ENCODE measurements around the gene CACTIN.

CACTIN gene

DNA sequence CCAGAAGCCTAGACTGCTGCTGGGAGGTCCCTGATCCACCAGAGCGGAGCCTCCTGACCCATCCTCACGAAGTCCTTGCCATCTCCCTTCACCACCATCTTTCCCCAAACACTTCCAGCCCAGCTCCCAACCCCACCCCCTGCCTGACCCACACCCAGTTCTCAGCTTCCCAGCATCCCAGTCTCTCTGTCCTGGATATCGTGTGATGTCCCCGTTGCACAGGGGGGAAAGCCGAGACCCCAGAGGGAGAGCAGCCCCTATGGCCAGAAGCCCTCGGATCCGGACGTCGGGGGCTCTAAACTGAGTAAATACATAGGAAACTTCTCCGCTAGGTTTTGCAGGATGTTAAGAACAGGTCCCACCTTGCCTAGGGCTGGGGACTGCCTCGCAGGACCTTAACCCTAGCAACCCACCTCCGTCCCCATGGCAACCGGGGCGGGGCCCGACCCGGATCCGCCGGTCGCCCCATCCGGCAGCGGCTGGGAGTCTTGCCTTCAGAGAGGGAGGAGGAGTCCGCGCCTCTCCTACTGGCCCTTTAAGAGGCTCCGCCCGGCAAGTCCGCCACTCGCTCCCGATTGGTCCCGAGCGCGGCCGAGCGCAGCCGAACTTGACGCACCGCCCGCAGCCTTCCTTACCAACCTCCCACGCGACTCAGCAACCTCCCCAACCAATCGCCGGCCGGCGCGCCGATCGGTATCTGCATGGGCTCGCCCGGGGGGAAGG, 54.3 kb downstream of the CACTIN start:
- TF ChIP-seq SIN3A (IDR thresholded peaks at IDR 0.05; ENCODE audit: borderline replicate concordance, insufficient read depth, low read length) (no peak), FOXP2 (optimal IDR thresholded peaks at IDR 0.05; ENCODE audit: borderline replicate concordance, extremely low read depth, extremely low read length, insufficient read depth) (peak; percentile 95)

DNA sequence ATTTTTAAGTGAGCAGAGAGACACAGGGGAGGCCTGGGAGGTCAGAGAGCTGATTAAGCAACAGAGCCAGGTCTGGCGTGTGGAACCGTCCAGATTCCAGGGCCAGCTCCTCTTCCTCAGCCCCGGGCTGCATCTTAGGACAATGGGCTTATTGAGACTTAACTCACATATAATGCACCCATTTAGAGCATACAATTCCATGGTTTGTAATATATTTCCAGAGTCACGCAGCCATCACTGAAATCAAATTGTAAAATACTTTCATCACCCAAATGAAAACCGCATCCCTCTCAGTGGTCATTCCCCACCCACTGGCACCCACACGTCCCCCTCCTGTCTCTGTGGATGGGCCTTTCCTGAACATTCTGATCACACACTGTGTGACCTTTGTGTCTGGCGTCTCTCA, 56.0 kb downstream of the CACTIN start:
- TF ChIP-seq POLR2AphosphoS5 (IDR thresholded peaks at IDR 0.05; ENCODE audit: low read depth, low read length): no peak

DNA sequence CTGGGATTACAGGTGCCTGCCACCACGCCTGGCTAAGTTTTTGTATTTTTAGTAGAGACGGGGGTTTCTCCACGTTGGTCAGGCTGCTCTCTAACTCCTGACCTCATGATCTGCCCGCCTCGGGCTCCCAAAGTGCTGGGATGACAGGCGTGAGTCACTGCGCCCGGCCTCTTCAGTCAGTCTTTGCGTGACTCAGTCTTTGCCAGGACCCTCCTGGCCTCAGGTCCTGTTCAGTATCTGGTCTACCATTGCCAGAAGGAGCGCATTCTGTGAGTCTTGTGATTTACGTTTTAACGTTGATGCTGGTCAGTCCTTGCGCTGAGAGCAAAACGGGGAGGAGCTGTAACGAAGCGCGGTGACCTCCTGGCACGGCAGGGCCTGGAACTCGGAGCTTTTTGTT, 61.5 kb downstream of the CACTIN start:
- TF ChIP-seq, protein P1, sequence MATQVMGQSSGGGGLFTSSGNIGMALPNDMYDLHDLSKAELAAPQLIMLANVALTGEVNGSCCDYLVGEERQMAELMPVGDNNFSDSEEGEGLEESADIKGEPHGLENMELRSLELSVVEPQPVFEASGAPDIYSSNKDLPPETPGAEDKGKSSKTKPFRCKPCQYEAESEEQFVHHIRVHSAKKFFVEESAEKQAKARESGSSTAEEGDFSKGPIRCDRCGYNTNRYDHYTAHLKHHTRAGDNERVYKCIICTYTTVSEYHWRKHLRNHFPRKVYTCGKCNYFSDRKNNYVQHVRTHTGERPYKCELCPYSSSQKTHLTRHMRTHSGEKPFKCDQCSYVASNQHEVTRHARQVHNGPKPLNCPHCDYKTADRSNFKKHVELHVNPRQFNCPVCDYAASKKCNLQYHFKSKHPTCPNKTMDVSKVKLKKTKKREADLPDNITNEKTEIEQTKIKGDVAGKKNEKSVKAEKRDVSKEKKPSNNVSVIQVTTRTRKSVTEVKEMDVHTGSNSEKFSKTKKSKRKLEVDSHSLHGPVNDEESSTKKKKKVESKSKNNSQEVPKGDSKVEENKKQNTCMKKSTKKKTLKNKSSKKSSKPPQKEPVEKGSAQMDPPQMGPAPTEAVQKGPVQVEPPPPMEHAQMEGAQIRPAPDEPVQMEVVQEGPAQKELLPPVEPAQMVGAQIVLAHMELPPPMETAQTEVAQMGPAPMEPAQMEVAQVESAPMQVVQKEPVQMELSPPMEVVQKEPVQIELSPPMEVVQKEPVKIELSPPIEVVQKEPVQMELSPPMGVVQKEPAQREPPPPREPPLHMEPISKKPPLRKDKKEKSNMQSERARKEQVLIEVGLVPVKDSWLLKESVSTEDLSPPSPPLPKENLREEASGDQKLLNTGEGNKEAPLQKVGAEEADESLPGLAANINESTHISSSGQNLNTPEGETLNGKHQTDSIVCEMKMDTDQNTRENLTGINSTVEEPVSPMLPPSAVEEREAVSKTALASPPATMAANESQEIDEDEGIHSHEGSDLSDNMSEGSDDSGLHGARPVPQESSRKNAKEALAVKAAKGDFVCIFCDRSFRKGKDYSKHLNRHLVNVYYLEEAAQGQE (IDR thresholded peaks at IDR 0.05; ENCODE audit: insufficient read depth in 1 of 2, low read depth in 2 of 2, low read length in 2 of 2): no peak
- no peak for TF ChIP-seq FOXP2 (optimal IDR thresholded peaks at IDR 0.05; ENCODE audit: borderline replicate concordance, extremely low read depth, extremely low read length, insufficient read depth)
- TF ChIP-seq TAF1 (IDR thresholded peaks at IDR 0.05; ENCODE audit: borderline replicate concordance, insufficient read depth, low read length): no peak
- TF ChIP-seq SIN3A (IDR thresholded peaks at IDR 0.05; ENCODE audit: borderline replicate concordance, insufficient read depth, low read length): no peak
- no peak for TF ChIP-seq POLR2AphosphoS5 (IDR thresholded peaks at IDR 0.05; ENCODE audit: low read depth, low read length)

DNA sequence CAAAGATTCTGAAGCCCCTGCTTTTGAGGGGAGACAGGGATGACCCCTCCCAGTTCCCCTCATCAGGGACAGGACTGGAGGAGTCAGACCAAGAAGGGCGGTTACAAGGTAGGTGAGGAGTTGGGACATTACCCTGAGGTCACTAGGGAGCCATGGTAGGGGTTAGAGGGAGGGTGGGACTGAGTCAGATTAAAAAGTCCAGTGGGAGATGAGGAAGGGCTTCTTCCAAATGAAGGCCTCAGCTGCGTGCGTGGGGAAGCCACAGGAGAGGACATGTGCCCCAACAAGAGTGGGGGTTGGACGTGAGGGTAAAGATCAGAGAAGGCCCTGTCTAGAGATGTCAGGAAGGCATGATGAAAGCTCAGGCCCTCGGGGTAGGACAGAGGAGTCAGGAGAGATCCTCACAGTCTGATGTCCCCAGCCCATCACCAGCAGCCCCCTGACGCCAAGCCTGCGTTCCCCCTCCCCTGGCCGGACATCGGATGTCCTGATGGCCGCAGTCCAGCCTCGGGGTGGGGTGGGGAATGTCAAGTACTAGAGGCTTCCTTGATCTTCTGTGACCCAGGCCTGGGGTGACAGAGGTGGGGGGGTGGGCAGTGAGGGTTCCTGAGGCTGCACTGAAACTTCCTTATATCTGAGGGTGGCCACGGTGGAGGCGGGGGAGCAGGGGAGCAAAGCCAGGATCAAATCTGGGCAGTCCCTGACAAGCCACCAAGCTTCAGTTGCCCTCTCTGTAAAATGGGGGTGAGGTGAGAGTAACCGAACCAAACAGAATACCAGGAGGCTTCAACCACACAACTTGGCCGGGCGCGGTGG, 62.7 kb downstream of the CACTIN start:
- TF ChIP-seq FOXP2 (optimal IDR thresholded peaks at IDR 0.05; ENCODE audit: borderline replicate concordance, extremely low read depth, extremely low read length, insufficient read depth) (no peak), TAF1 (IDR thresholded peaks at IDR 0.05; ENCODE audit: borderline replicate concordance, insufficient read depth, low read length) (no peak), POLR2AphosphoS5 (IDR thresholded peaks at IDR 0.05; ENCODE audit: low read depth, low read length) (no peak), SIN3A (IDR thresholded peaks at IDR 0.05; ENCODE audit: borderline replicate concordance, insufficient read depth, low read length) (no peak)
- TF ChIP-seq, protein P1 (IDR thresholded peaks at IDR 0.05; ENCODE audit: insufficient read depth in 1 of 2, low read depth in 2 of 2, low read length in 2 of 2): no peak
